MM.1S (cell line): ENCODE results near the gene COL13A1.

Source experiments
- DNase-seq: peaks from one replicate; pipeline ENCODE4 v3.0.0-alpha.2; 2015
- H2AFZ ChIP-seq: fragments of 300-600 bp; sonication (generic); 2 replicates; pipeline ENCODE4 v1.6.0; 2016; ENCODE audit warnings: antibody characterized with exemption, low read length
- H3F3A ChIP-seq: fragments of 300-600 bp; sonication (generic); 2 replicates; pipeline ENCODE4 v1.6.1; 2016; ENCODE audit warnings: mild to moderate bottlenecking, antibody characterized with exemption, low read length, moderate library complexity, mixed read lengths; ENCODE audit not compliant: insufficient read depth
- H3K27ac ChIP-seq: fragments of 300-600 bp; sonication (generic); 2 replicates; pipeline ENCODE4 v1.5.1; 2016; ENCODE audit warnings: mild to moderate bottlenecking, low read length
- H3K27me3 ChIP-seq: fragments of 300-600 bp; sonication (generic); replicated peaks from 2 replicates; pipeline ENCODE4 v1.6.0; 2016; ENCODE audit warnings: low read length; ENCODE audit not compliant: insufficient read depth
- H3K36me3 ChIP-seq: fragments of 300-600 bp; sonication (generic); replicated peaks from 2 replicates; pipeline ENCODE4 v1.6.1; 2016; ENCODE audit warnings: mild to moderate bottlenecking, low read length, mixed read lengths; ENCODE audit not compliant: insufficient read depth
- H3K4me1 ChIP-seq: fragments of 300-600 bp; sonication (generic); 2 replicates; pipeline ENCODE4 v1.6.1; 2016; ENCODE audit warnings: low read length, mixed read lengths
- H3K4me2 ChIP-seq: fragments of 300-600 bp; sonication (generic); 2 replicates; pipeline ENCODE4 v1.6.0; 2016; ENCODE audit warnings: low read depth, low read length
- H3K4me3 ChIP-seq: fragments of 300-600 bp; sonication (generic); 2 replicates; pipeline ENCODE4 v1.5.1; 2016; ENCODE audit warnings: low read length, mixed read lengths
- H3K79me2 ChIP-seq: fragments of 300-600 bp; sonication (generic); 2 replicates; pipeline ENCODE4 v1.6.1; 2016; ENCODE audit warnings: mixed run types, low read length, mixed read lengths
- H3K9ac ChIP-seq: fragments of 300-600 bp; sonication (generic); 2 replicates; pipeline ENCODE4 v1.6.1; 2016; ENCODE audit warnings: low read length, mixed read lengths
- H3K9me2 ChIP-seq: fragments of 300-600 bp; sonication (generic); replicated peaks from 2 replicates; pipeline ENCODE4 v1.6.1; 2016; ENCODE audit warnings: mild to moderate bottlenecking, low read length, mixed read lengths; ENCODE audit not compliant: insufficient read depth
- H3K9me3 ChIP-seq: fragments of 300-600 bp; sonication (generic); replicated peaks from 2 replicates; pipeline ENCODE4 v1.6.1; 2016; ENCODE audit warnings: mild to moderate bottlenecking, low read length, mixed read lengths; ENCODE audit not compliant: insufficient read depth
- H4K20me1 ChIP-seq: fragments of 300-600 bp; sonication (generic); 2 replicates; pipeline ENCODE4 v1.6.1; 2016; ENCODE audit warnings: mild to moderate bottlenecking, low read length, moderate library complexity, mixed read lengths; ENCODE audit not compliant: insufficient read depth
- EZH2 ChIP-seq: fragments of 300-600 bp; sonication (generic); optimal IDR thresholded peaks from 2 replicates; pipeline ENCODE3; 2017; ENCODE audit warnings: low read depth, mild to moderate bottlenecking, antibody characterized with exemption, low read length, mixed read lengths
- EZH2phosphoT487 ChIP-seq: fragments of 300-600 bp; sonication (generic); IDR thresholded peaks from 2 replicates; pipeline ENCODE4 v1.6.1; 2018; ENCODE audit warnings: antibody characterized with exemption, low read length
- TF ChIP-seq, protein P1 (sequence below): fragments of 300-600 bp; sonication (generic); IDR thresholded peaks from 2 replicates; pipeline ENCODE4 v1.5.1; 2016; ENCODE audit warnings: antibody characterized with exemption, low read length, mixed read lengths

Gene COL13A1

DNA sequence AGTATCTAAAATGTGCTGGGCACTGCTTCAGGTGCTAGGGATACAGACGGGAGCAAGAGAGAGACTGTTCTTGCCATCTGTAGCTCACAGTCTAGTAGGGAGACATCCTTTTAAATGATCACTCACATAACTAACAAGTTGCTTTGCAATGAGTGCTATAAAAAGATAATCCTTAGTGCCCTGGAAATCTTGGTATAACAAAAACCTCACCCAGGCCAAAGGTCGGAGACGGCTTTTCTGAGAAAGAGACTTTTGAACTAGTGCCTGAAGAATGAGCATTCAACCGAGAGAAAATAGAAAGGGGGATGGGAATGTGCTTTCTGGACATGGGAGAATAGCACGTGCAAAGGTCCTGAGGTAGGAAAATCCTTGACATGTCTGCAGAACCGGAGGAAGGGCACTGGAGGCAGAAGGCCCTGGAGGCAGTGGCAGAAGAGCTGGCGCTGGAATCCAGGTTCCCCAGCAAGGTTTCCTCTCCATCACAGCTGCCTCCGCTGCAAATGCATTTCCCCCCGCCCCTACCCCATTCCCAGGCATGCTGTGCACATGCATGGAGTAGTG is 89.4 kb downstream of the COL13A1 start:
- DNase-seq: no peak
- Histone ChIP-seq H4K20me1 (no peaks in the 10 kb centered on the region), H3K9me2 (no peaks in the 10 kb centered on the region), H3K27ac (no peak overlapping the region), H3K4me1 (no peaks in the 10 kb centered on the region), H3K4me3 (no peak overlapping the region), H3K79me2 (no peaks in the 10 kb centered on the region), H2AFZ (no peak overlapping the region), H3K9me3 (no peaks in the 10 kb centered on the region), H3F3A (no peaks in the 10 kb centered on the region), H3K4me2 (no peak overlapping the region), H3K36me3 (no peaks in the 10 kb centered on the region), H3K27me3 (peaks cover 63% of the 10 kb centered on the region), H3K9ac (no peak overlapping the region)
- TF ChIP-seq EZH2phosphoT487: no peak
- TF ChIP-seq EZH2: no peak
- TF ChIP-seq, protein P1, sequence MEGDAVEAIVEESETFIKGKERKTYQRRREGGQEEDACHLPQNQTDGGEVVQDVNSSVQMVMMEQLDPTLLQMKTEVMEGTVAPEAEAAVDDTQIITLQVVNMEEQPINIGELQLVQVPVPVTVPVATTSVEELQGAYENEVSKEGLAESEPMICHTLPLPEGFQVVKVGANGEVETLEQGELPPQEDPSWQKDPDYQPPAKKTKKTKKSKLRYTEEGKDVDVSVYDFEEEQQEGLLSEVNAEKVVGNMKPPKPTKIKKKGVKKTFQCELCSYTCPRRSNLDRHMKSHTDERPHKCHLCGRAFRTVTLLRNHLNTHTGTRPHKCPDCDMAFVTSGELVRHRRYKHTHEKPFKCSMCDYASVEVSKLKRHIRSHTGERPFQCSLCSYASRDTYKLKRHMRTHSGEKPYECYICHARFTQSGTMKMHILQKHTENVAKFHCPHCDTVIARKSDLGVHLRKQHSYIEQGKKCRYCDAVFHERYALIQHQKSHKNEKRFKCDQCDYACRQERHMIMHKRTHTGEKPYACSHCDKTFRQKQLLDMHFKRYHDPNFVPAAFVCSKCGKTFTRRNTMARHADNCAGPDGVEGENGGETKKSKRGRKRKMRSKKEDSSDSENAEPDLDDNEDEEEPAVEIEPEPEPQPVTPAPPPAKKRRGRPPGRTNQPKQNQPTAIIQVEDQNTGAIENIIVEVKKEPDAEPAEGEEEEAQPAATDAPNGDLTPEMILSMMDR: no peak

DNA sequence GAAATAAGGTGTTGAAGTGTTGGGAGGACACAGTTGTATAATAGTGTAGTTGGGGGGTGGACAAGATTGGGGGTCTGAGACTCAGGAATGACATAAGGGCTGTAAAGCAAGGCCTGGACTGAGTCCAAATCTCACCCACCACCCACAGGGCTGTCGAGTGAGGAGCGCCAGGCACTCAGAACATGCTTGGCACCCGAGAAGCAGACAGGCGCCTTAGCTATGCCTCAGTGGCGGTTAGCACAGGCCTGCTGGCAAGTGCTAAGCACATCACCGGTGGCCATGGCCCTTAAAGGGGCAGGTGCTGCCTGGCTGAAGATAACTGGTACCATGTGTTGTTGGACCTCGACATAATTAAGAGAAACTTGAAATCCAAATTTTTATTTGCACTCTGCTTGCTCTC is 90.7 kb downstream of the COL13A1 start:
- Histone ChIP-seq H3K9me2 (no peaks in the 10 kb centered on the region), H3K79me2 (no peaks in the 10 kb centered on the region), H3F3A (no peaks in the 10 kb centered on the region), H3K9ac (no peak overlapping the region), H3K9me3 (no peaks in the 10 kb centered on the region), H3K4me2 (no peak overlapping the region), H3K27me3 (peaks cover 73% of the 10 kb centered on the region), H3K36me3 (no peaks in the 10 kb centered on the region), H4K20me1 (no peaks in the 10 kb centered on the region), H3K27ac (no peak overlapping the region), H3K4me1 (no peaks in the 10 kb centered on the region), H2AFZ (no peak overlapping the region), H3K4me3 (no peak overlapping the region)
- DNase-seq: no peak
- TF ChIP-seq EZH2 (no peak), EZH2phosphoT487 (no peak)
- TF ChIP-seq, protein P1: no peak

DNA sequence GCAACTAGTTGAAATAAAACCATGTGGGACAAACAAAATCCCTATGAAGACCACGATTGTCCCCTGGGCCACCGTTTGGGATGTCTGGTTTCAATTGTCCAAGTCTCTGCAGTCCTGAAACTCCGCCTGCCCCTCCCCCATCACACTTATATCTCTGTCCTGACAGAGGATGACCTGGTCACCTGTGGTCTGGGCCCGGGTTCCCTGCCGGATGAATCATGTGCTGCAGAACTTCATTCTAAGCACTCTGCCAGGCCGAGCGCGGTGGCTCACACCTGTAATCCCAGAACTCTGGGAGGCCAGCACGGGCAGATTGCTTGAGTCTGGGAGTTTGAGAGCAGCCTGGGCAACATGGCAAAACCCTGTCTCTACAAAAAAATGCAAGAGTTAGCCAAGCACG is 91.1 kb downstream of the COL13A1 start:
- Histone ChIP-seq H3K9me2 (no peaks in the 10 kb centered on the region), H3K27ac (no peak overlapping the region), H3F3A (no peaks in the 10 kb centered on the region), H3K36me3 (no peaks in the 10 kb centered on the region), H4K20me1 (no peaks in the 10 kb centered on the region), H3K4me1 (no peaks in the 10 kb centered on the region), H2AFZ (no peak overlapping the region), H3K4me3 (no peak overlapping the region), H3K4me2 (no peak overlapping the region), H3K9ac (no peak overlapping the region), H3K9me3 (no peaks in the 10 kb centered on the region), H3K27me3 (peaks cover 77% of the 10 kb centered on the region), H3K79me2 (no peaks in the 10 kb centered on the region)
- DNase-seq: no peak
- TF ChIP-seq EZH2phosphoT487 (no peak), EZH2 (no peak)
- TF ChIP-seq, protein P1: no peak
